ENCODE data around the gene GET4.

DNA sequence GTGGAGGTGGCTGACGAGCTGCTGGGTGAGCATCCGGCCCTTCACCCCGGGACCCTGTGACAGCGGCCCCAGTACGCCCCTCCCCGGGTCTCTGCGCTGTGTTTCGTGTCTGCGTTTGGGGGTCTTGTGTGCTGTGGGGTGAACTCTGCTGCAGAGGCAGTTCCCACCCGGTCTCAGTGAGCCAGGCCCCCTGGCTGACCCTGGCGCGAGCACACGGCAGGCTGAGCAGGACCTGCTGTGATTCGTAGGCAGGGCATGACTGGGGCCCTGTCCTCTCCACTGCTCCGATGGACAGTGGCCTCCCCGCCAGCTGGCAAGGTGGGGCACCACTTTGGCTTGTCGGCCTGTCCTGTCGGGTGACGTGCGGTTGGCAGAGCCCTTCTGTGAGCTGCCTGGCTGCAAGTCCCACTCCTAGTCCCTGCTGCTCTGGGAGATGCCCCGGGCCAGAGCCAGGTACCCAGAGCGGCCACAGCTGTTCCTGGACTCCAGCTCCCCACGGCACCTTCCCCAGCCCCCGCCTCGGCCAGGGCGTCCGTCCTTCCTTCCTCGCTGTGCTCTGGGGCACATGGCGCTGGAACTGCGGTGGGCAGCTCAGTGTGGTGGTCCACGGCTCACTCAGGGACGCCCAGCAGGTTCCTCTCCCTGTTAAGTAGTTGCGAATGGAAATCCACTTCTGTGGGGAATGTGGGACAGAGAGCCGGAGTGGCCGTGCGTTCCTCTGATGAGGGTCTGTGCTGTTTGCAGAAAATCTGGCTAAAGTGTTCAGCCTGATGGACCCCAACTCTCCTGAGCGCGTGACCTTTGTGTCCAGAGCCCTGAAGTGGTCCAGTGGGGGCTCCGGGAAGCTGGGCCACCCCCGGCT lies 10.5 kb downstream of the GET4 start:
- TF ChIP-seq BRCA1 (IDR thresholded peaks at IDR 0.05; ENCODE audit: low read depth, low read length) (no peak), SRF (IDR thresholded peaks at IDR 0.05; ENCODE audit: low read depth in 2 of 2, low read length in 2 of 2) (no peak)
